Left kidney (tissue), 2 donors: Measurements from ENCODE around the gene LRRC7. TPM values are rescaled to one million over a fixed set of nuclear protein-coding genes. Genes with fewer than 3 reads are reported as not detected.

Experiments
- DNase-seq: peaks from one replicate; pipeline ENCODE4 v3.0.0-alpha.2; 2013
- polyA plus RNA-seq: library from polyadenylated mRNA; unstranded; fragments of 120-200 nt; gene quantifications from one replicate; pipeline ENCODE4 v1.2.1, GENCODE V29; 2013; ENCODE audit not compliant: insufficient read length

LRRC7 gene
- polyA plus RNA-seq, 1 donor = 14.2 TPM

DNA sequence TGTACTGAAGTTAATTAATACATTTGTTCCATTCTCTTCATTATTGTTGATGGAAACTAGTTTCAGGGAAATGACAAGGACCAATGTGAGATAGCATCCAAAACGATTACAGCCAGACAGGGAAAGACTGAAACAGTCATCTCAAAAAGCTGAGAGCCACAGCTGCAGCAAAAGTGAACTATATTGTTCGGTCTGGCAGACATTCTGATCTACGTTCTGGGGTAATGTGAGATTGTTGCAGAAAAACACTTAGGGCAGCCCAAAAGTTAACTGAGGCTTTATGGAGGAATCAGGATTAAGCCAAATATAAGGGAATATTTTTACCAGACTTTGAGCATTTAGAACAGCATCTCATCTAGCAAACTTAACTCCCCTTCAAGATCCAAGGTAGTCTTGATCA, 524.8 kb downstream of the LRRC7 start:
- no peak for DNase-seq

DNA sequence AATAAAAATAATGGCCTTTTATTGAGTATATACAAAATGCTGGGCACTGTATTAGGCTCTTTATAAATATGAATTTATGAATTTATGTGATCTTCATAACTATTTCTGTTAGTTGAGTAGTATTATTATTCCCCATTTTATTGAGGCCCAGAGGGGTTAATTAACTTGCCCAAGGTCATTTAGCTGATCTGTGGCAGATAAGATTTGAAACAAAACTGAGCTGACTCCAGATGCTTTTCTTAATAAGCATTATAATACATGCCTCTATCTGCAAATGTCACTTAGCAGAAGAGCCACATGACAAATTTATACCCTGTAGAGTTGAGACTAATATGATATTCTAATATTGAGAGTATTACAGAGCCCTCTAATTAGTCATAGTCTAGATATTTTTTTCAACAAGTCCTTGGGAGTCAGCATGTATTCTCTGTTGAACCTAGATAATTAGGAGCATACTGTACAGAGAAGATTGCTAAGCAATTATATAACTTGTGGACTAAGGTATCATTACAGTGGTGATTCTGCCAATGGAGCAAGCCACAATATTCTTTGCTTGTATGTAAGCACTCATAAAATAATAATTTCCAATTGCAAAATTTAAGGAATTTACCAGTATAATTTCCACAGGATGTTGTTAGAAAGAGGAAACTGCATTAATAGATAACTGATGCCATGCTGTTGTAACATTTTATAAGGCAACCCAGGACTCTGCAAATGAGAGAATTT, 525.7 kb downstream of the LRRC7 start:
- no peak for DNase-seq

DNA sequence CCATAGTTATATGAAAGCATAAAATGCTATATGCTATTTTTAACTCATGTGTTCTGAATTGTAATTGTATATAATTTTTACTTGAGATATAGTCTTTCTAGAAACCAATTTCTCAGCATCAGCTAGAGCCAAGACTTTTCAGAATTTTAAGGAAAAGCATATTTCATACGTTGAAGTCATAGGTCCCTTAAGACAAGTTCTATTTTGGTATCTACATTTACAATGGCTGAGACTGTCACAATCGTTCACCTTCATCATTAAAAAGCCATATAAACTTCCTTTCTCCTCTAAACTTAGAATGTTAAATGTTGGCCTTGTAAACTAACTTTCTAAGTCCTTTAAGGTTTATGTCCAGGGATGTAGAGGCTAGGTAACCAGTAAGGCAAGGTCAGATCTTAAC, 533.5 kb downstream of the LRRC7 start:
- DNase-seq = no peak

DNA sequence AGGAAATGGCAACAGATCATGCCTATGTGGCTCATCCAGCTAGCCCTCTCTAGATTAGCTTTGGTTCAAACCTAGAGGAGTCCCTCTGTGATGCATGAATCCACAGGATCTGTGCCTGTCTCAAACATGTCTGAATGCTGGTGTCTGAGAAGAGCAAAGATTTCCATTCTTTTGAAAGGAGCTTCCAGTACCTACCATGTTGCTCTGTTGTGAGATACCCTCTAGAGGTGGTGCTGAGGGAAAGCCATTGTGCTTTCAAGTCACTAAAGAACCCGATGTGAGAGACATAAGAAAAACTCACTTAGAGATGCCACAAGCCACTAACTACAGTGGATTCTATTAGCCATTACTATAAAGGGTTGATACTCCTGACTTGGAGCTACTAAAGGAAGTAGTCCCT, 534.1 kb downstream of the LRRC7 start:
- no peak for DNase-seq

DNA sequence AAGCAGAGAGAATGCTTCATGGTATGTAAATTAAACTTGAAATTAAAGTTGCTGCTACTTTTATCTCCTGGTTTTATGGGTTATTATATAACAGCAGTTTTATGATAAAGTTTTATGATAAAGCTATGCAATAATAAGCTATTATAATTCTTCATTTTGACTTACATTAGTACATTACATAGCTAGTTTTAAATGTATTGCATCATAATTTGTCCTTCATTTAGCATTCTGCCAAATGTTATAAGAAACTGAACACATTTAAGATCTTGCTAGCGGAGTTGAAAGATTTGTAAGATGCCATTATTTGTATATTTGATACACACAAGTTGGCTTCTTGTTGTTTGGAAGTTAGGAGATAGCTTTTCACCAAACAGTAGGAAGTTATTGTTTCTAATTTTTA, 536.0 kb downstream of the LRRC7 start:
- no peak for DNase-seq

DNA sequence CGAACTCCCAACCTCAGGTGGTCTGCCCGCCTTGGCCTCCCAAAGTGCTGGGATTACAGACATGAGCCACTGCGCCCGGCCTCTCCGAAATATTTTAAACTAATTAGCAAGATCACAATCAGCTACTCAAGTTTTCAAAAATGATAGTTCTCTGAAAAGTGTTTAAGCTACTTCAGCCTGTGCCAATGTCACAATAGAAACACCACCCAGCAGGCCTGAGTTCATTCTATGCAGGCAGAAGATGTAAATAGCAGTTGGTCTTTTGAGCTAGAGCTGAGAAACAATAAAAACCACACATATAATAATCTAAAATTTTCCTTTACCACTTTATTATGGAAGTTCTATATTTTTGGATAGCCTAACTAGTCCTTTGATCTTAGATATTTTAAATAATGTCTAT, 541.5 kb downstream of the LRRC7 start:
- DNase-seq = no peak

DNA sequence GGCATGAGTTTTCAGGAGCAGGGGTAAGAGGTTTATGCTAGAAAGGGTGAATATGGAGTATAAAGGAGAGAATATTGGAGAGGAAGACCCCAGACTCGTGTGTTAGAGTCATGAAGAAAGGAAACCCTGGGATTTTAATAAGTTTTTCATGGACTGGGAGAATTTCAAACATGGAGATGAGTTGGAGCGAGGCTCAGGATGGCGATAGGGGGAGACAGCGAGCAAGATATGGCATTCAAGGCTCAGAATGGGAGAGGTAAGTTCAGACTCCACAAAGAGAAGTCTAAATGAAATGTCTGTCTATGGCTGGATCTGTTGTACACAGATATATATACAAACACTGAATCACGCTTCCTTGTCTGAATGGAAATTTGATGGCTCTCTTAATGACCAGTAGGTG, 545.1 kb downstream of the LRRC7 start:
- DNase-seq = no peak

DNA sequence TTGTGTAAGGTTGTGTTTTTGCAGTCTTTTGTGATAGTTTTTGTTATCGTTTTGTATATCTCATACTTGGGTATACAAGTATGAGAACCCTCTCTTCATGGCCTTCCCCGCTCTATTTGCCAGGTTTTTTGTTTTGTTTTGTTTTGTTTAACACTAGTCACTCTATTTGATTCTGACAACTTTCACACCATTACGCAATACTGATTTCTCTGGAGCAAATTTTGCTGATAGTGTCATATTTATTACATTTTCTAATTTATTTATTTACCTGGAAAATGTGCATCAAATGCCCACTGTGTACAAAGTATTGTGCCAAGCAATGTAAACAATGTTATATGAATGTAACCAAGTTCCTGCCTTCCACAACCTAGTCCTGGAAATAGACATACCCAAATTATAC, 547.6 kb downstream of the LRRC7 start:
- DNase-seq = no peak

DNA sequence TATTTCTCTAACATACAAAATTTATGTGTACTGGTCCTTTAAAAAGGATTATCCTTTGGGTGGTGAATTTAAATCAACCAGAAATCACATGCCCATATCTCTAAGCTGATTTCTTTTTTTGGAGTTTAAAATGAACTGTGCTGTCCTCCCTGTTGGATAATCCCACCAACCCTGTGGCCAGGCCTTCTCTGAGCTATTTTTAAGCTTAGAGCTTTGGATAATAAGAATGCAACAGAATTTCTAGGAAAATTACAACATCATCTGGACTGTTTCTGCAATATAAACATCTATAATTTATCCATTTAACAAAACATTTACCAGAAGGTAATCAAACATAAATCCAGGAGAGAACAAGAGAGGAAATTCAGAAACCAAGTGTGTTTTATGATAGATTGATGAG, 549.3 kb downstream of the LRRC7 start:
- DNase-seq = no peak

DNA sequence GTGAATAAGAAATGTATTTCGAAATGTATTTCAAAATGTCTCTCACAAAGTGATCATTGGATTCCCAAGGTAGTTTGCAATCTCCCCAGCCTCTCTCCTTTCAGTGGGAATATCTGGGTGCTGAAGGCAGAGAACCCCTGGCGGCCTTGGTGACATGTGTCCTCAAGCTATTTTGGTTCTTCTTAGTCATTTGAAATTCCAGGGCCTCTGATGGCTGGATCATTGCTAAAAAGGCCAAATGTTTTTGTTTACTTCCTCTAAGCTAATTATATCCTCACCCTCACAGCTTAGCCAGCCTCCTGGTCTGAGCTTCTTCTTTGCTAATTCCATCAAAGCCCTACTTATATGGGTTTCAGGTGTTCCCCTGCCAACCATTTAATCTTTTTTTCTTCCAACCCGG, 566.4 kb downstream of the LRRC7 start:
- DNase-seq = no peak

DNA sequence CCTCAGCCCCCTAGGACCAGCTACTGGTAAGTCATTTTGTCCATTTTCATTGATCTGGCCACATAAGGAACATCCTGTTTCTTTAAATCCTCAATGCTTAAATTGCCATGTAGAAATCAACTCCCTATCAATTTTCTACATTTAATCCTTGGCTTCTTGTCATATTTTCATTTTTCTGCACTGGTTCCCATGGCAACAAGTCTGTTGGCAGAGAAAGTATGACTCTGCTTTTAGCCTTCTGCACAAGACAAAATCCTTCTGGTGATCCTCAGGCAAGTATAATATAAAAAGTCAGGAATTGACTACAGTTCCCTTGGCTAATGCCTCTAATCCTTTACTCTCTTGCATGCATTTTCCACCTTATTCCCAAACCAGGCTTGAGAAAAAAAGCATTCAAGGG, 572.6 kb downstream of the LRRC7 start:
- DNase-seq = peak; percentile 50

DNA sequence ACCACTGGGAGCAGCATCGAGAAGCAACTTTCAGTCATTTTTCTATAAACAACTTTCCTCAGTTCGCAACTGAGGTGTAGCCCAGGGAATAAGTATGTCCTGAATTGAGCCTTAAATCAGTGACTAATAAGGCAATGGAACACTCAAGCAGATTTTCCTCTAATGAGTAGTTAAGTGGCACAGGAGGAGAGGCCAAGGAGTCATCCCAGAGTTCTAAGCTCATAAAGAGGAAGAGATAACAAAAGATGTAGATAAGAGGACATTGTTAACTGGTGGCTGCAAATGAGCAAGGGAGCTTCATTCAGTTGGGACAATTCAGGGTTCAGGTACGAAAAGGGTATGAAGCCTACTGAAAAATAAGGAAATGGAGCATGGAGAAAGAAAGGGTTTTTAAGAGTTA, 573.2 kb downstream of the LRRC7 start:
- DNase-seq = no peak

DNA sequence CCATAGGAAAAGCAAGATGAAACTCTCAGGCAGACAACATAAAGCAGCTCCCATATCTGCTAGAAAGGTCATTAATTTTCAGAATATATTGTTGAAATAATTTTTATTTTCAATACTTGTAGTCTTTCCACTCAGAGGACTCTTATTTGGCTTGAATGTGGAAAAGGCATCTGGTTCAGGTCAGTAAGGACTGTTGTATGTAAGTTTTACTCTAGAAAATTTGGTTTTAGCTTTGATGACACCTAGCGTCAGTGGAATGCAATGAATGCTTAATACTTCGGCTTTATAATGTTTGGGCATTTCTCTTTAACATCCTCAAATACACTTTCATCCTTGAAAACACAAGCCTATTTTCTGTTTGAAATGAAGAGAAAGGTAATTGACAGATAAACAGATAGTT, 574.4 kb downstream of the LRRC7 start:
- peak; percentile 17 for DNase-seq

DNA sequence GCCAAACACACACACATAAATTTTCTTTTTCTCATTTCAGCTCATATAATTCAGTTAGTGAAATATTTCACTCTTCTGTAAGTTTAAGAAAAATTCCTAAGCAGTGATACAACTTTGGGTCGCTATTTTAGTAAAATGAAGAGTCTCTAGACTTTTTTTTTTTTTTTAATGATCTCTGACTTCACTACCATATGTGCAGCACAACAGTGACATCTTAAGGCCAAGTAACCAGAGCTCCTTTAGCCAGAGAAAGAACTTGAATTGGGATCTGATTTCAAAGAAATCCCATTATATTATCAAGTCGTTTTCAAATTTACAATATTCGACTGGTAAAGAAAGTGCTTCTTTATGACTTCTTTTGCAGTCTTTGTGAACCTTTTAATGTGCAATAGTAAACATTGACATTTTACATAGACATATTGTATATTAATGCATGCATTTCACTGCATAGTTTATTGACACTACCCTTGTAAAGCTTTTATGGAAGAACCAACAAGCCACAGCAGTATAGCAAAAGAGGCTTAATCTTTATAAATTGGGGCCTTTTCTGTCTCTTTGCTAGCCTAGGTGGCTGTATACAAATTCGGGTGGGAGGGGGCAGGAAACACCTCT, 575.4 kb downstream of the LRRC7 start:
- no peak for DNase-seq

DNA sequence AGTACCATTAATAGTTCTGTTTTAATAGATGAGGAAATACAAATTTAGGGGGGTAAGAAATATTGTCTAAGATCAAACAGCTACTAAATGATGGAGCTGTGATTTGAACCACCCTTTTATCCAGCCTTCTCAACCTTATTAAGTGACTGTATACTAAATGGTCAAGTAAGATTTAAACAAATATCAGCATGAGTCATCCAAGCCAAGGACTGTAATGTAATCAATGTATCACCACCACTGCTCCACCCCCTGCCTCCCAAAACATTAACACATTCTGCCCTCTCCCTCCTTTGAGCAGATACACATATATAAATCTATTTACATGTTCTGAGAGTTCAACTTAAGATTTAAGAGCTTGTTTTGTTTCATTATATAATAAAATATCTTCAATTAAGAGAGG, 578.8 kb downstream of the LRRC7 start:
- DNase-seq = no peak

DNA sequence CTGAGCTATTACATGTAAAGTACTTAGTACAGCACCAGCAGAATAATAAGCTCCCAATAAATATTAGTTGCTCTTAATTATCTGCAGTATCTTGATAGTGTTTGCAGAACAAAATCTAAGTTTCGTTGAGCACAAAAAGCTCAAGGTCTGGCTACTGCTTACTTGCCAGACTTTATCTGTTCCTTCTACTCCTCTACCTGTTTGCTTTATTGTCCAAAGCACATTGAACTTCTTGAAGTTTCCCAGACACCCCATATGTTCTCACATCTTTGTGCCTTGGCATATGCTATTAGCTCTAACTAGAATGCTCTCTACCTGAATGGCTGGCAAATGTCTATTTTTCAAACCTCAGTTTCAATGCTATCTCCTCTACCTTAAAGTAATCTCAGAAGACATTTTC, 582.7 kb downstream of the LRRC7 start:
- DNase-seq = no peak

DNA sequence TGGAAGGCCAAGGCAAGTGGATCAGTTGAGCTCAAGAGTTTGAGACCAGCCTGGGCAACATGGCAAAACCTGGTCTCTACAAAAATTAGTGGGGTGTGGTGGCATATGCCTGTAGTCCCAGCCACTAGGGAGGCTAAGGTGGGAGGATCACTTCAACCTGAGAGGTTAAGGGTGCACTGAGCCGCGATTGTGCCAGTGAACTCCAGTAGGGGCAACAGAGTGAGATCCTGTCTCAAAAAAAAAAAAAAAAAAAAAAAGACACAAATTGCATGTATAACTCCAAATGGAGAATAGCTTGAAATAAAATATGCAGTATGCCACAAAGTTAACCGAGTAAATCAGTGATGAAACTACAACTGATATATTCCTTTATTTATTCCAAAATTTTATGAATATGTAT, 586.0 kb downstream of the LRRC7 start:
- no peak for DNase-seq

DNA sequence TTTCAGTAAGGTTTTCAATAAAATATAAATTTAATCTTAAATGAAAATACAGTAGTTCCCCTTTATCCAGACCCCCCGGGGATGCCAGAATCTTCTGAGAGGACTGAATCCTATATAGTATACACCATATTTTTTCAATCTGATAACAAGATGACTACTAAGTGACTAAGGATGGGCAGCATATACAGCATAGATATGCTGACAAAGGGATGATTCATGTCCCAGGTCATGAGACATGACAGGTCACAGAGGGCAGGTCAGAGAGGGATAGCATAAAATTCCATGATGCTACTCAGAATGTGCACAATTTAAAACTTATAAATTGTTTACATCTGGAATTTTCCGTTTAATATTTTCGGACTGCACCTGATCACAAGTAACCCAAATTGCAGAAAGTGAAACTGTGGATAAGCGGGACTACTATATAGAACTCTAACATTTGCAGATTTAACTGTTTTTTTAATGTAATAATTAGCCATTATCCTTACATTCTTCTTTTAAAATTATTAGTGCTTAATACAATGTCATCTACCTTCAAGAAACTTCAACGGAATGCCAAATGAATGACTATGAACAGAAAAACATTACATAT, 588.9 kb downstream of the LRRC7 start:
- no peak for DNase-seq

DNA sequence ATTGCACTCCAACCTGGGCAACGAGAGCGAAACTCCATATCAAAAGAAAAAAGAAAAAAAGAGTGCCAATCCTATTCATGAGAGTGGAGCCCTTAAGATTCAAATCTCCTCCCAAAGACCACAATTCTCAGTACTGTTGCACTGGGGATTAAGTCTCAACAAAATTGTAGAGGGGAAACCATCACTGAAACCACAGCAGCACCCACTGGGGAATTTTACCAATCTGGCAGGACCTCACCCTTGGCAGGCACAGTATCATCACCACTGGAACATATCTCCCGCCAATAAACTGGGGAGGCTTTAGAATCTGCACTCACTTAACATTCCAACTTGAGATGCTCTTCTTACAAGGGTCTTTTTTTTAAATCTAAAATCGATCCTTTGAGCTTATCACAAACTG, 596.6 kb downstream of the LRRC7 start:
- no peak for DNase-seq

DNA sequence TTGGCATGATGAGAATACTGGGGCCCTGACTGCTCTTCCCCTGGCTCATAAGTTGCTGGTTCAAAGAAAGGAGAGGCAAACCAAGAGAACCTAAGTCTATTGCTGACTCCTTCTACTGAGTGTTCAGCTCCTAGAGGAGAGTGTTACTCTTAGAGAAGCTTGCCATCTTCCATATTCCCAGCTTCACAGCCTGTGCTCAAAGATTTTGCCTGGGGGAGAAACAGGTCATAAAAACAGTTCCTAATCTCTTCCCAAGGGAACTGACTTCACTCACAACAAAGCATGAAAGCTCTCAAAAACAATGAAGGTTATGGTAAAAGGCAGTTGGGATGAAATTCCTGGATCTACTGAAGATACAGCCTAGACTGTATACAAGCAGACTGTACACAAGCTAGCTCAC, 600.6 kb downstream of the LRRC7 start:
- no peak for DNase-seq

DNA sequence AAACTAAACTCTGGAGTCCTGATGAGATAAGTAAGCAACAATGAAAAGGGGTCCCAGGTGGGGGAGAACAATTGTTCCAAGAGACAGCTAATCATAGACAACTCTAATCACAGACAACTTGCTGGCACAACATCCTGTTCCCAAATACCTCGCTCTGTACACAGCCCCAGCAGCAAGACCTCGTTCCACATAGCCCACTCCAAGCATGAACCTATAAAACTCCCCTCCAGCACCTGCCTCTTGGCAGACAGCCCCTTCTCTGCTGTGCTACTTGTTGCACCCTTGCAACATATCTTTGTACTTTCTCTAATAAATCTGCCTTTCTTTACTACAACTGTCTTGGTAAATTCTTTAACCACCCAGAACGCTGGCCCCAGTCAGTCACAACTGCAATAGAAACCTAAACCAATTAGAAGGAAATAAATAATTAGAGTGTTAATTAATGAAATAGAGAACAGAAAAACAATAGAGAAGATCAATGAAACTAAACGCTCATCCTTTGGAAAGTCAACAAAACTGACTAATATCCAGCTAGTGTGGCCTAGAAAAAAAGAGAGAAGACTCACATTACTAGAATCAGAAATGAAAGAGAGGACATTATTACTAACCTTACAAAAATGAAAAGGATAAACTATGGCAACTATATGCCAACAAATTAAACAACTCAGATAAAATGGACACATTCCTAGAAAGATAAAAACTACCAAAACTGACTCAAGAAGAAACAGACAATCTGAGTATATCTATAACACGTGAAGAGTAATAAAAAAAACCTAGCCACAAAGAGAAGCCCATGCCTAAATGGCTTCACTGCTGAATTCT, 601.5 kb downstream of the LRRC7 start:
- no peak for DNase-seq

DNA sequence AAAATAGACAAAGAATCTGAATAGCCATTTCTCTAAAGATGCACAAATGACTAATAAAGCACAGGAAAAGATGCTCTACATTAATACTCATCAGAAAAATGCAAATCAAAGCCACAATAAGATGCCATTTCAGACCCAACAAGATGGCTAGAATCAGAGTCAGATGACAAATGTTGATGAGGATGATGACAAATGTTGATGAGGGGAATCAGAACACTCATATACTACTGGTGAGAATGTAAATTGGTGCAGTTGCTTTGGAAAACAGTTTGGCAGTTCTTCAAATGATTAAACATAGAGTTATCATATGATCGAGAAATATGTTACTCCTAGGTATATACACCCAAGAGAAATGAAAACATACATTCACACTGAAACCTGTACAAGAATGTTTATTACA, 603.8 kb downstream of the LRRC7 start:
- no peak for DNase-seq
